Thyroid gland (tissue), 4 donors: ENCODE data around the gene ATXN1. TPM values are rescaled to one million over a fixed set of nuclear protein-coding genes. Genes with fewer than 3 reads are reported as not detected.
A peak's percentile ranks its signal among the peaks of the same experiment; 100 is the strongest.

ENCODE experiments used
- DNase-seq, 2 donors: peaks; one replicate each; pipeline ENCODE4 v3.0.0-alpha.2; 2019
- H3K27ac ChIP-seq, 3 donors: fragments of 200-600 bp; sonication (generic); 1 replicate in 2 of 3; 2 replicates in 1 of 3; pipeline ENCODE4 v1.5.1; 2016 to 2019; ENCODE audit warnings: mild to moderate bottlenecking in 1 of 3, moderate library complexity in 1 of 3
- H3K27me3 ChIP-seq: fragments of 200-600 bp; sonication (generic); one replicate; pipeline ENCODE4 v1.5.1; 2019
- H3K36me3 ChIP-seq, 2 donors: fragments of 200-600 bp; sonication (generic); one replicate each; pipeline ENCODE4 v1.5.1; 2016 to 2019
- H3K4me1 ChIP-seq, 2 donors: fragments of 200-600 bp; sonication (generic); one replicate each; pipeline ENCODE4 v1.5.1; 2017 to 2019
- H3K4me3 ChIP-seq, 3 donors: fragments of 200-600 bp; sonication (generic); replicated peaks in 1 of 3; 1 replicate in 2 of 3; 2 replicates in 1 of 3; pipeline ENCODE4 v1.5.1; 2016; ENCODE audit warnings: mild to moderate bottlenecking in 1 of 3
- H3K9me3 ChIP-seq: fragments of 200-600 bp; sonication (generic); one replicate; pipeline ENCODE4 v1.5.1; 2017
- POLR2A ChIP-seq, 2 donors: fragments of 450-650 bp; IDR thresholded peaks; one replicate each; pipeline ENCODE4 v1.6.1; 2017; ENCODE audit warnings: antibody characterized with exemption in 2 of 2, mild to moderate bottlenecking in 2 of 2, moderate library complexity in 1 of 2
- WGBS, 2 donors: methylation state at CpG; one replicate each; pipeline ENCODE4 v1.1.5; 2017; 5-methylcytosine and 5-hydroxymethylcytosine counted together
- intact Hi-C: fragments of 100-400 bp; cut with DNase I; formaldehyde crosslinking; loops from one replicate; pipeline ENCODE4 v1.15.1; 2023
- total RNA-seq, 4 donors: library from RNA; depleted of rRNA; stranded (reverse); fragments of >200 nt; gene quantifications; one replicate each; pipeline ENCODE4 v1.2.3, GENCODE V29; 2016
- TF ChIP-seq, protein P1 (sequence below), 6 experiments: fragments of 200-600 bp in 3 of 6; fragments of 450-650 bp in 3 of 6; sonication (generic) in 3 of 6; IDR thresholded peaks; one replicate each; pipeline ENCODE4 v1.5.1; 2016 to 2019; ENCODE audit warnings: antibody characterized with exemption in 6 of 6, mild to moderate bottlenecking in 2 of 6, inconsistent platforms in 1 of 6, moderate library complexity in 1 of 6

Gene ATXN1
- total RNA-seq, 4 donors from 2014 or later = 62.1 to 88.1 (median 83.0) TPM

DNA sequence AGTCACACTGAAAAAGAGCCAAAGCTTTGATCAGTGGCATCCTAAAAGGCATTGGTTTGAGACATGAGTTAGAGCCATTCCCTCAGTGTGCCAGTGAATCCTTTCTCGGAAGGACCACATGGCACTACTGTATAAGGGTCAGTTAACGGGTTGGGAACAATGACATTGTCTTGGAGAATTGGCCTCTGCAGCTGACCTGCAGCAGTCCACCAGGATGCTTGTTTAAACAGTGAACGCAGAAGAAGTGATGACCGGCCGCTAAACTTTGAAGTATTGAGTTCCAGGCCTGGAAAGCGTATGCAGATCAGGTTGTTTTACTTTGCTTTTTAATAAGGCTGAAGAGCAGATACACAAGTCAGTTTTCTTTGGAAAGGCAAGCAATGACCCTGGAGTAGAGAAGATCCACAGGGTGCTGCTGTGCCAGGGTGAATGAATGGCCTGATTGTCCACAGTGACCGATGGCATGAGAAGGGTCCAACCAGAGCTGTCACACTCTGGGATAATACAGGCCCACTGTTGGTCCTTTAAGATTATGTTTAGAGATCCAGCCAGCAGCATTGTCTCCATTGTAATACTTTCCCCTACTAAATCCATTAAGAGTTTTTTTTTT, 465.1 kb downstream of the ATXN1 start:
- Histone ChIP-seq H3K4me3 (no peak overlapping the region), H3K36me3 (no peaks in the 10 kb centered on the region), H3K27me3 (no peaks in the 10 kb centered on the region), H3K9me3 (no peaks in the 10 kb centered on the region), H3K27ac (no peak overlapping the region), H3K4me1 (peaks cover 6 to 12% of the 10 kb centered on the region in 2 donors)
- DNase-seq = no peak
- intact Hi-C loops = no loop called here
- no peak for TF ChIP-seq POLR2A (IDR thresholded peaks at IDR 0.05)
- TF ChIP-seq, protein P1, sequence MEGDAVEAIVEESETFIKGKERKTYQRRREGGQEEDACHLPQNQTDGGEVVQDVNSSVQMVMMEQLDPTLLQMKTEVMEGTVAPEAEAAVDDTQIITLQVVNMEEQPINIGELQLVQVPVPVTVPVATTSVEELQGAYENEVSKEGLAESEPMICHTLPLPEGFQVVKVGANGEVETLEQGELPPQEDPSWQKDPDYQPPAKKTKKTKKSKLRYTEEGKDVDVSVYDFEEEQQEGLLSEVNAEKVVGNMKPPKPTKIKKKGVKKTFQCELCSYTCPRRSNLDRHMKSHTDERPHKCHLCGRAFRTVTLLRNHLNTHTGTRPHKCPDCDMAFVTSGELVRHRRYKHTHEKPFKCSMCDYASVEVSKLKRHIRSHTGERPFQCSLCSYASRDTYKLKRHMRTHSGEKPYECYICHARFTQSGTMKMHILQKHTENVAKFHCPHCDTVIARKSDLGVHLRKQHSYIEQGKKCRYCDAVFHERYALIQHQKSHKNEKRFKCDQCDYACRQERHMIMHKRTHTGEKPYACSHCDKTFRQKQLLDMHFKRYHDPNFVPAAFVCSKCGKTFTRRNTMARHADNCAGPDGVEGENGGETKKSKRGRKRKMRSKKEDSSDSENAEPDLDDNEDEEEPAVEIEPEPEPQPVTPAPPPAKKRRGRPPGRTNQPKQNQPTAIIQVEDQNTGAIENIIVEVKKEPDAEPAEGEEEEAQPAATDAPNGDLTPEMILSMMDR (IDR thresholded peaks at IDR 0.05) = no peak
- 87 to 93% methylated on average over 7 of the region's 7 CpGs for WGBS, 2 donors

DNA sequence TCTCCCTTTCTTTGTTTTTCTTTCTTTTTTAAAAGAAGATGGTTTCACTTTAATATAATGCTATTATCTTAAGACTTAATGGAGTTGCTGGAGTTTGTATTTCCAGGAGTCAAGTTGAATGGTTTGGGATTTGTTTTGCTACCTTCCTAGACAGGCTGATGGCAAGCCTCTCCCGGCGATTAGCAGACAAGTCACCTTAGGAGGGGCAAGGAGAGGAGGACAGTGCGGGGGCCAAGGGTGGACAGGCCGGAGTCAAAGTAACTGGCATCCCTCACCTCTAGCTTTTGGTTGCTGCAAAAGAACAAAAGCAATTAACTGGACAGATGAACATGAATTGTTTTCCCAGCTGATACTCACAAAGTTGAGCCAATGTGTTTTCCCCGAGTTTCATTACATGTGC, 465.8 kb downstream of the ATXN1 start:
- no peak for TF ChIP-seq POLR2A (IDR thresholded peaks at IDR 0.05)
- TF ChIP-seq, protein P1 (IDR thresholded peaks at IDR 0.05) = no peak
- intact Hi-C loops = no loop called here
- Histone ChIP-seq H3K9me3 (no peaks in the 10 kb centered on the region), H3K27me3 (no peaks in the 10 kb centered on the region), H3K4me1 (peaks cover 6 to 12% of the 10 kb centered on the region in 2 donors), H3K4me3 (no peak overlapping the region), H3K27ac (no peak overlapping the region), H3K36me3 (no peaks in the 10 kb centered on the region)
- DNase-seq = no peak
- WGBS, 2 donors = 85 to 91% methylated on average over 5 of the region's 5 CpGs

DNA sequence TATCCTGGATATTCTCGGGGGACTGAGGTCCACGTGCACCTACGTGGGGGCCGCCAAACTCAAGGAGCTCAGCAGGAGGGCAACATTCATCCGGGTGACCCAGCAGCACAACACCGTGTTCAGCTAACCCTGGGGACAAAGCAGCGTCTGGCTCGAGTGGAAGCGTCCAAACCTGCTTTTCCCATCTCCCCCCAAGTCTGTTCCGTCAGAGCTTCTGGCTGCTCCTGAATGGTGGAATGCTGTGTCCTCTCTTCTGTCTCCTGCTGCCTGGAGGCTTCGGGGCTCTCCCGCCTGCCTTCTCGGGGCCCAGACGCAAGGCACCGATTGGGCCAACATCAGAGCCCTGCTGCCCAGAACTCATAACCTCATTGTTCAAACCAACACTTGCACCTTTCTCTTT, 466.2 kb downstream of the ATXN1 start:
- WGBS, 2 donors = 90 to 92% methylated on average over 13 to 15 of the region's 15 CpGs
- H3K9me3 ChIP-seq = no peaks in the 10 kb centered on the region
- H3K4me3 ChIP-seq = no peak overlapping the region
- H3K27ac ChIP-seq = no peak overlapping the region
- TF ChIP-seq POLR2A (IDR thresholded peaks at IDR 0.05) = no peak
- TF ChIP-seq, protein P1 (IDR thresholded peaks at IDR 0.05) = no peak
- DNase-seq = no peak
- no peaks in the 10 kb centered on the region for H3K36me3 ChIP-seq
- H3K27me3 ChIP-seq = no peaks in the 10 kb centered on the region
- peaks cover 6 to 12% of the 10 kb centered on the region in 2 donors for H3K4me1 ChIP-seq
- intact Hi-C loops = no loop called here

DNA sequence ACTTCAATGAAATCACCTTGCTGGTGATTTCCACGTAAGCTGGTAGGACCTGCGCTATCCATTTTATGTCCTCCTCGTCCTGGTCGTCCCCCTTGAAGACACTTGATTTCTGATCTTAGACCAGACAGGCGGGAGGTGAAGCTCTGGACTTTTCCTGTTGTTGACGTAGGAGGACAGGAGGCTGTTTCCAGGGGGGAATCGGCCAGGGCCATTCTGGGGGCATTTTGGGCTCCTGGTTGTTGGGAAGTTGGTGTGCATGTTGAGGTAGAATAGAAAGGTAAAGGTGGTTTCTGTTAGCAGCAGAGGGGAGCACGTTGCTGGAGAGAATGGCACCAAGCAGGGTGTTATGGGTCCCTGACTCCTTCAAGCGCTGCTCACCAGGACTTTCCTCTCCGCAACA, 466.9 kb downstream of the ATXN1 start:
- Histone ChIP-seq H3K36me3 (no peaks in the 10 kb centered on the region), H3K27me3 (no peaks in the 10 kb centered on the region), H3K4me1 (peaks cover 6 to 12% of the 10 kb centered on the region in 2 donors), H3K9me3 (no peaks in the 10 kb centered on the region), H3K27ac (no peak overlapping the region), H3K4me3 (no peak overlapping the region)
- intact Hi-C loops = no loop called here
- DNase-seq = no peak
- no peak for TF ChIP-seq POLR2A (IDR thresholded peaks at IDR 0.05)
- TF ChIP-seq, protein P1 (IDR thresholded peaks at IDR 0.05) = no peak
- 87 to 92% methylated on average over 10 of the region's 10 CpGs for WGBS, 2 donors

DNA sequence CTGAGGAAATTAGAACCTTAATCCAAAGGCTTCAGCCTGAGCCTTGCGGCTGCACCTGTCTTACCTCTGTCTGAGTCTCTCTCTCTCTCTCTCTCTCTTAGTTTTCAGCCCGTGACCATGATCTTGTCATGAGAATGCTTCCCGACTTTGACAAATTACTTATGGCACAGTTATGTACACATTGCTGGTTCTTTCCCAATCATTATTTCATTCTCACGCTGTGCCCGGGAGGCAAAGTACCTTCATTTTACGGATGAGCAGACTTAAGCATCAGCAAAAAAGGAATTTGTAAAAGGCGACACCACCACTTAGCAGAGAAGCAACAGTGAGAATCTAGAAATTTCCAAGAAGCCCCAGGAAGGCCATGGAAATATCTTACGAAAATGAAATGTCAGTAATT, 468.3 kb downstream of the ATXN1 start:
- TF ChIP-seq, protein P1 (IDR thresholded peaks at IDR 0.05) = no peak
- no peak for TF ChIP-seq POLR2A (IDR thresholded peaks at IDR 0.05)
- 42 to 43% methylated on average over 8 of the region's 8 CpGs for WGBS, 2 donors
- Histone ChIP-seq H3K4me1 (peaks cover 6 to 12% of the 10 kb centered on the region in 2 donors), H3K27me3 (no peaks in the 10 kb centered on the region), H3K36me3 (no peaks in the 10 kb centered on the region), H3K9me3 (no peaks in the 10 kb centered on the region), H3K27ac (peak overlapping the region in 1 of 3 donors; percentile 5), H3K4me3 (no peak overlapping the region)
- intact Hi-C loops = no loop called here
- DNase-seq = no peak
